SKM-1 treated with dmso at 0.1 percent for 144 hours (cell line): ENCODE measurements around the gene WNT11.

Experiments used
- DNase-seq: peaks from one replicate; lab custom pipeline; 2025; ENCODE audit not compliant: unreplicated experiment; lab: John Stamatoyannopoulos, UW

WNT11 gene

GRCh38 chr11:76221365-76221764 lies 15.1 kb upstream of the WNT11 start:
- no peak for DNase-seq

- no peak for DNase-seq
Observed at GRCh38 chr11:76219243-76219642, 12.9 kb upstream of the WNT11 start.

DNA sequence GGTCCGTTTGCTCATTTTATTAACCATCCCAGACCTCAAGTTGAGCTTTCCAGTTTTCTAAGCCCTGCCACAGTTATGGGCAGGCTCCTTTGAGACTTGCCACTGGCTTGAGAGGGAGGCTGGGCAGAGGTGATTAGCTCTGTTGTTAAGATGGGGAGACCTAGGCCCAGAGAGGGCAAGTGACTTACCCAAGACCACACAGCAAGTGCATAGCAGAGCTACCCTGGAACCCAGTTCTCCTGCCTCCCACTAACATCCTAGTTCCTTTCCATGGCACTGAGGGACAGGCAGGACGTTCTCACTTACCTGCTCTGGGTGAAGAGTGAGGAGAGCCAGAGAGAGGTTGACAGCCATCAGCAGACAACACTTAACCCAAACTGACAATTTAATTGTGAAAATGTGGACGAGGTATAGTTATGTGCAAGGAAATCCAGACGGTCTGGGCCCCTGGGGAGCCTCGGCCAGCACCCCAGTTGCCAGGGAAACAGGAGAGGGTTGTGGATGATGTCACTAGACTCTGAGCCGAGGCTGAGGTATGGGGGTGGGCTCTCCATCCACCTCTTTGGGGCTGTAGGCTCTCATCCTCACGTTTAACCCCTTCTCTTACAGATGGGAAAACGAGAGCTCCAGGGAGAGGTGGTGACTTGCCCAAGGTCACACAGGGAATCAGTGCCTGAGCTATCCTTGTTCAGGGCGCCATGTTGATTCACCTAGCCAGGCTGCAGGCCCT lies 12.3 kb upstream of the WNT11 start:
- DNase-seq = no peak

DNA sequence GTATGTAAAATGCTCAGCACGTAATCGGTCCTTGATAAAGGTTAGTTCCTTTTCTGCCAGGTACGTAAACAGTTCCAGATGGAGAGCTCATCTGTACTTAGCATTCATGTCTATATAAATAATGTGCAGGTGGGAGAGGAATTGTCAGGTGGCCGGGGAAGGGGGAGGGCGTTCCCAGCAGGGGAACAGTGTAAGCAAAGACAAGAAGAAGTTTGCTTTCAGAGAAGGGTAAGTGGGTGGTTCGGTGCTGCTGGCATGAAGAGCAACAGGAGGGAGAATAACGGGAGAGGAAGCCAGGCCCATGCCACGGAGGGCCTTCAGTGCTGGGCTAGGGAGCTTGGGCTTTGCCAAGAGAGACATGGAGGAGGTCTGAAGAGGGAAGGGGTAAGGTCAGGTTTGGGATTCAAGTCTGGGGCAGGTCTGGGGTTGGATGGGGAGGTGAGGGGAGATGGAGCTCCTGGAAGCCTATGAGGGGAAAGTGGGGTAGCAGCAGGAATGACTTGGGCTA lies 11.4 kb upstream of the WNT11 start:
- DNase-seq = no peak

- no peak for DNase-seq
Observed at GRCh38 chr11:76216536-76217325, 10.4 kb upstream of the WNT11 start.

DNA sequence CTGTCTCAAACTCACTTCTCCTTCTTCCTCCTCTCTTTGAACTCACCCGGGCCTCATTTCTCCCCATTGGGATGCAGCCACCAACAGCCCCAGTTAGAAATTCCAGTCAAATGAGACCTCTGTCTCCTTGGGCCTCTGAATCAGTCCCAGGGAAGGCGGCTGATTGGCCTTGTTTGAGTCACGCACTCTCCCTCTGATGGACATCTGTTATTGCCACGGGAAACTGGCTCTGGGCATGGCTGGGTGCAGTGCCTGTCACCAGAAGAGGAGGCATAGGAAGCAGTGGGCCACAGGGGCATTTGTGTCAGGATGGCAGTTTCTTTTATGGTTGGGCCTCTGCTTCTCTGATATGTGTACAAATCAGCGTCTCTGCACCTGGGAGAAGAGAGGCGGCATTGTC lies 9.6 kb upstream of the WNT11 start:
- no peak for DNase-seq

DNA sequence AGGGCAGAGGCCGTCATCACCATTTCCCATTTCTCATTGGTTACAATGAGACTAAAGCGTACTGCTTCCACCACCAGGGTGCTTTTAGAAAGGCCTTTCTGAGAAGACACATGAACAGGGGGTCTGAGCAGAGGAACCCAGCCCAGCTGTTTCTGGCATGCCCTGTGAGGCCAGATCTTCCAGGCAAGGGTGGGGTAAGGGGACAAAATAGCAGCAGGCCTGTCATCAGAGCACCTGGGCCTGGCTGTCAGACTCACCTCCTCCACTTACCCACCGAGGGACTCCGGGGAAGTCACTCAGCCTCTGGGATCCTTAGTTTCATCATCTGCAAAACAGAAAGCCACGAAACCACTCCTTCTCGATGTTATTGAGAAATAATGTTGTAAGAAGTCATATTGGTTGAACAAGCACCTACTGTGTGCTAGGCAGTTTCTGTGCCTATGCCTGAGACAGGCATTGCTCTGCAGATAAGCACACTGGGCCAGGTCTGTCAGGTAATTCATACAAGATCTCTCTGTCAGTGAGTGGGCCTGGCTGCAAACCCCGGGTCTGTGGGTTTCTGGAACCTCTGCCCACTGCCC lies 8.8 kb upstream of the WNT11 start:
- peak; percentile 72 for DNase-seq

DNA sequence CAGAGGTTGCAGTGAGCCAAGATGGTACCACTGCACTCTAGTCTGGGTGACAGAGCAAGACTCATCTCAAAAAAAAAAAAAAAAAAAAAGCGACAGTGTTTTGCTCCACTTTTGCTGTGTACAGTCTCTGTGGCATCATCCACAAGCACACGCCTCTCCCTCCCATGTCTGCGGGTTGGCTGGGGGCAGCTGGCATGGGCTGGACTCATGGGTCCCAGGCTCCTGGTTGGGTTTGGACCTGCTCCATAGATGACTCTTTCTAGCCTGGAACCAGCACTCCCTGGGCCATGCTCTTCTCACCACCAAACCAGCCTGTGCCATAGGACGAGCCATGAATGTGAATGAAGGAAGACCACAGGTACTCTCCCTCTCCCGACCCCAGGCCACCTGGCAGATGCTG lies 7.9 kb upstream of the WNT11 start:
- no peak for DNase-seq

GRCh38 chr11:76212086-76213035 lies 6.1 kb upstream of the WNT11 start:
- DNase-seq = no peak

- no peak for DNase-seq
Observed at GRCh38 chr11:76210931-76211851, 4.9 kb upstream of the WNT11 start.

DNA sequence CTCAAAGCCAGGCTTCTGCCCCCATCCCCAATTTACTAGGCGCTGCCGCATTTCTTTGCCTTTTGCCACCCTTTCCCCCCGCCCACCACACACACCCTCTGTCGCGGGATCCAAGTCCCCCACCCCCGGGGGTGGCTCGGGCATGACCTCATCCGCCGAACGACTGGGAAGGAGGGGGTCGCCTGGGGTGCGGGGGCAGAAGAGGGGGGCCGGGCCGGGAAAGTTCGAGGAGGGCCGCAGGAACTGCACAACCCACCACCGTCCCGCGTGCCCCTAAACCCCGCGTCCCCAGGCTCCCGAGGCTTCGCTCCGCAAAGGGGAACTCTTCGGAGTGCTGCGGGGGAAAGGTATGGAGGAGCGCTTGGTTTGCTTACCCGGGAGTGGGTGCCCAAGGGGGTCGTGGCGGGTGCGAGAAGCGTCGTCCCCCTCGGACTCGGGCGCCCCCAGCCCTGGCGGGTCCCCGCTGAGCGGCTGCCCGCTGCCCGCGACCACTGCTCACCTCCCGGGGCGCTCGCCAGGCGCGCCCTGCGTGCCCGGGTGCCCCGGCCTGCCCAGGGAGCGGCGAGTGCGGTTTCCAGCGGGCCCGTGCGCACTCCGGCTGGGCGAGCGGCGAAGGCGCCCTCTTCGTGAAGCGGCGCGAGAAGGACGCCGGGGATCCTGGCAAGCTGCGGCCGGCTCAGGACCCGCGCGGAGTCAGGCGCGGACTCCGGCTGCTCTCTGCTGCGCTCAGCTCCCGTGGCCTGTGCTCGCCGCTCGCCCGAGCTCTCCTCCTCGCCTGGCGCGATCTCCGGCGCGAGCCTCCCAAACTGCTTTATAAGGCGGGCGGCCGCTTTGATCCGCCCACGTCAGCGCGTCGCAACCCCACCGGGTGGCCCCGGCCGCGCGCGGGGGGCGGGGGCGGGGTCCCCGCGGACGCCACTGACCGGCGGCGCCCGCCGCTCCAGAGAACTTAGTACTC lies 4.0 kb upstream of the WNT11 start:
- DNase-seq = no peak

GRCh38 chr11:76209375-76209972 lies 3.2 kb upstream of the WNT11 start:
- no peak for DNase-seq

GRCh38 chr11:76208438-76209374 lies 2.4 kb upstream of the WNT11 start:
- peak; percentile 47 for DNase-seq

DNA sequence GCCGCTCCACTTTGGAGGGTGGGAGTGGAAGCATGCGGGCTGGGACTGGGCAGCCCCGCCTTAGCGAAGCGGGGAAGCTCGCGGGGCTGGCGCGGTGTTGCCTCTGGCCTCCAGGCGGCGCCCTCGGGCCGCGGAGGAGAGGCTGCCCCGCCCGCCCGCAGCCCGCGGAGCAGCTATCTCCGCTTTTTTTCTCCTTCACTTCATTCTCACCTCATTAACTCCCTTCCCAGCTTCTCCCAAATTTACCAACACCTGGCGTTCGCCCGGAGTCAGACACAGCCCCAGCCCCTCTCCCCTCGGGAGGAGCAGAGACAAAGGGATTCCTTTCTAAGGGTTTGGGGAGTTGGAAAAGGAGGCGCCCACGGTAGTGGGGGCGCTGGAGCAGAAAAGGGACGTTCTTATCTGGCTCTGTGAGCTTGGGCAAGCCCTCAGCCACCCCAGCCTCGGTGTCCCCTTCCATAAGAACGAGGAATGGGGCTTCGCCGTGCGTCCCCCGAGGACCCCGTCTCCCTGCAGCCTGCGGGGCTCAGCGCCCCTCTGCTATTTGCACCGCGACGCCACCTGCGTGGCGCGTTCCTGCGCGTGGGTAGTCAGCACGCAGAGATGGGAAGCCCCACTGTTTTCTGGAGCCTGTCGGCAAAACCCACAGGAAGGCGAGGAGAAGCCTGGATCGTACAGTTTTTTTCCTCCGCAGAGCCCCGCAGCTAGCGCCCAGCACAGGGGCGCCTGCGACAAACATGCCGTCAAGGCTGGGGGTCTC lies 1.5 kb upstream of the WNT11 start:
- peak; percentile 83 for DNase-seq

DNA sequence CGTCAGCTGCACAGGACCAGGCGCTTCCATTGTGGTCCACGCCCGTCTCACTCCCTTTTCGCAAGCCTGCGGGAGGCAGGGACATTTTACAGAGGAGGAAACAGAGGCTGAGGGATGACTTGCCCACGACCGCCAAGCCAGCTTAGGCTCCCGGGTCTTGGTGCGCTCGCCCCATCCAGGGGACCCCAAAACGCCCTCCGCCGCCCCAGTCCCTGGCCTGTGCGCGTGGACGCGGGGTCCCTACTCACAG lies 300 bp downstream of the WNT11 start:
- no peak for DNase-seq

DNA sequence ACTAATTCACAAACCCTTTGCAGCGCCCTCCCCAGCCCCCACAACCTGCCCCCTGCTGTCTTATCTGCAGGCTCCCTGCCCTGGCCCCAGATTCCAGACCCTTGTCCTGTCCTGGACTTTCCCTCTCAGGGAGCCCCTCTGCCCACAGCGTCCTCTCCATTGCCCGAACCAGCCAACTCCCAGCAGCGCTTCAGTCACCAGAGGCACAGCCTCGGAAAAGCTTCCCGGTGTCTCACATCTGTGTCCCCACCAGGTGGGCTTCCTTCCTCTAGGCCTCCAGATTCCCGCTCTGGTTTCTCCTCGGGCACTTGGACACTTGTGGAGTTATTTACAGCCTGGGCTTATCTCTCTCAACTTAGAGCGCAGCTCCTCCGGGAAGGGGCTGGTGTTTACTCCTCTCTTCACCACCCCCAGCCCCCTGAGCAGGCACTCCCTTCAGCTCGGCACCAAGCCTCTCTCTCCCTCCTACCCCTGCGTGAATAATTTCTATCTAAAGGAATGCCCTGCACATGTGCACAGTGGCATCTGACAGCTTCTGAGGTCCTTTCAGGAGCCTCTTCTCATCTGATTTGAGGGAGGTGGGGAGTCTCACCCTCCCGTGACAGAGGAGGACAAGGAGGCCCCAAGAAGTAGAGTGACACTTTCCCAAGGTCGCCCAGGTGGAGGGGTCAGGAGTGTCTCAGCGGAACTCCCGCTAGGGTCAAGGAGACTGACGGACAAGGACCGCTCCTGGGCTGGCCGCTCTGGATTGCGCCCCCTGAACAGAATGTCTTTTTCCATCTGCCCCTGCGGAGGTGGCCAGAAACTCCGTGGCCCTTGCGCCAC lies 838 bp downstream of the WNT11 start:
- DNase-seq = no peak
